AG04449 (cell line): ENCODE data around the gene MYO7B.
"Not testable (repeated sequence)": the region's sequence is repeated elsewhere in the genome, so short reads cannot be mapped to it uniquely, and the experiment has no call there.

Experiments used
- CTCF ChIA-PET: fragments of 350-600 bp; formaldehyde crosslinking; extraction: SDS; loops from one replicate; lab custom pipeline; 2021; ENCODE audit warnings: antibody characterized with exemption; lab: Yijun Ruan, JAX
- POLR2A ChIA-PET: fragments of 400-600, 350-600 bp; formaldehyde crosslinking; extraction: SDS; loops from one replicate; lab custom pipeline; 2020; ENCODE audit warnings: antibody characterized with exemption, inconsistent platforms; lab: Yijun Ruan, JAX
- DNase-seq: peaks from one replicate; pipeline ENCODE4 v3.0.0-alpha.2; 2010; ENCODE audit warnings: low read depth, low spot score
- H3K4me3 ChIP-seq: 2 replicates; pipeline ENCODE4 v1.5.1; 2011; ENCODE audit warnings: low read depth, mild to moderate bottlenecking, control low read depth, low read length
- CTCF ChIP-seq: IDR thresholded peaks from one replicate; pipeline ENCODE4 v1.5.1; 2011; ENCODE audit warnings: mild to moderate bottlenecking, moderate library complexity, low read length, control low read depth, inconsistent platforms; ENCODE audit not compliant: insufficient read depth; ENCODE audit errors: missing control alignments

Gene MYO7B

GRCh38 chr2:127516041-127516762 is 19.3 kb upstream of the MYO7B start:
- POLR2A ChIA-PET = interaction anchor here (1.9 kb wide), 1 partner anchor 11 kb away, joined by 6 read pairs; the partner anchor contains the start of gene IWS1
- TF ChIP-seq CTCF = no peak
- DNase-seq = no peak
- no peak overlapping the region for H3K4me3 ChIP-seq
- CTCF ChIA-PET = no interaction called here

GRCh38 chr2:127517465-127517864 is 18.0 kb upstream of the MYO7B start:
- TF ChIP-seq CTCF = no peak
- no peak overlapping the region for H3K4me3 ChIP-seq
- CTCF ChIA-PET = interaction anchor here (1.4 kb wide), 1 partner anchor 136 kb away, joined by 3 read pairs; no protein-coding TSS in a partner anchor
- no peak for DNase-seq
- POLR2A ChIA-PET = interaction anchor here (0.8 to 1.5 kb wide), 2 partner anchors 9 kb away, joined by 3 read pairs; no protein-coding TSS in a partner anchor

- DNase-seq = no peak
- H3K4me3 ChIP-seq = no peak overlapping the region
- no peak for TF ChIP-seq CTCF
- CTCF ChIA-PET = no interaction called here
- POLR2A ChIA-PET = no interaction called here
Measured at GRCh38 chr2:127520424-127520823, 15.1 kb upstream of the MYO7B start.

- no peak overlapping the region for H3K4me3 ChIP-seq
- no peak for DNase-seq
- TF ChIP-seq CTCF = no peak
- CTCF ChIA-PET = no interaction called here
- POLR2A ChIA-PET = no interaction called here
Measured at GRCh38 chr2:127523269-127523939, 12.1 kb upstream of the MYO7B start.

- CTCF ChIA-PET, POLR2A ChIA-PET, DNase-seq, H3K4me3 ChIP-seq: not testable (repeated sequence)
Measured at GRCh38 chr2:127524198-127524834, 11.2 kb upstream of the MYO7B start.

GRCh38 chr2:127525691-127526131 is 9.8 kb upstream of the MYO7B start:
- CTCF ChIA-PET = interaction anchor here (1.1 to 1.4 kb wide), 3 partner anchors 12 to 201 kb away, joined by 3 to 5 read pairs (median 3); no protein-coding TSS in a partner anchor
- H3K4me3 ChIP-seq = peak overlapping the region; percentile 87
- POLR2A ChIA-PET = interaction anchor here (1.0 kb wide), 2 partner anchors 21 to 232 kb away, joined by 3 to 4 read pairs; partner anchors contain the start of gene ERCC3
- TF ChIP-seq CTCF = no peak
- peak; percentile 10 for DNase-seq
